ENCODE measurements around the gene OR4D11.
"Not testable (repeated sequence)": the region's sequence is repeated elsewhere in the genome, so short reads cannot be mapped to it uniquely, and the experiment has no call there.

Gene OR4D11

DNA sequence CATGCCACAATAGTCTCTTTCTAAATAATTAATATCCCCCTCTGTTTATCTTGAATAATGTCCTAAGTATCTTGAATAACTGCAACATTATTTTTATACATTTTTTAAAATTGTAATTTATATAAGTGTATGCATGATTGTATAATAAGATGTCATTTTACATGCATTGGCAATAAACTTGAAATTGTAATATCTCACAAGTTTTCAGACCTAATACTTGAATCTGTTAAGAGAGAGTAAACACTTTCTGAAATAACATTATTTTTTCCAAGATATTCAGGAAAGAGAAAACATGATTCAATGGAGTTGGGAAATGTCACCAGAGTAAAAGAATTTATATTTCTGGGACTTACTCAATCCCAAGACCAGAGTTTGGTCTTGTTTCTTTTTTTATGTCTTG, at the start of gene OR4D11:
Gene OR4D11 (plus strand): TSS at position 301 of the 400 bp plus-strand sequence. CDS start 0 bp downstream, at position 301.
- DNase-seq (ENCODE audit: low spot score): no peak

DNA sequence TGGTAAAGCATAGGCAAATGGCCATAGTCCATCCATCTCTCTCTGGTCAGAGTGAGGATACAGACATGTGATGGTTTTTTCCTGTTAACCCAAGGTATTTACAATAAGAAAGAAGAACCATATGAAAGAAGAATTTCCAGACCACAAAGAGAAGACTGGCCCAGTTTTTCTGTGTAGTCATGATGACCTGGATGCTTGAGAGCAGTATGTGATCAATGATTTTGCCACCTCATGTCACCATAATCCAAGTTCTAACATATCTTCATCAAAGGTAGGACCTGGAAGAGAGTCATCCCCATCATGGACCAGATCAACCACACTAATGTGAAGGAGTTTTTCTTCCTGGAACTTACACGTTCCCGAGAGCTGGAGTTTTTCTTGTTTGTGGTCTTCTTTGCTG, 46.7 kb upstream of the OR4D11 start, which contains the start of gene OR4D6:
Gene OR4D6 (plus strand): TSS at position 301 of the 400 bp plus-strand sequence. CDS start 0 bp downstream, at position 301.
- no peak for DNase-seq (ENCODE audit: low spot score)

DNA sequence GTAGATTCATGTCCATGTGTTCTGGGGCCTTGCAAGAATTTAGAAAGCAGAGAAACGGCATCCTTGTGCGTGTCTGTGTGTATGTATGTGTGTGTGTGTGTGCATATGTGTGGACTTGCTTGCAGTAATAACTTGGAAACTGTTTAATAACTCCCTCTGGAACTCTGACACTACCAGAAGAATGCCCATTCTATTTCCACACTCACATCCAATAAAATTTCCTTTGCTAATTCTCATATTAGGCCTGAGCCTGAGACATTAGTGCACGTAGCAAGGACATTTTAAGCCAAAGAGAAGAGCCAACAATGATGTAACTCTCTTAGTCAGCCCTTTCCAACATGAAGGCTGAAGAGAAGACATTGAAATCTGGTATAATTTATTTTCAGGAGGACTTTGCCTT, 43.5 kb upstream of the OR4D11 start:
- no peak for DNase-seq (ENCODE audit: low spot score)

DNA sequence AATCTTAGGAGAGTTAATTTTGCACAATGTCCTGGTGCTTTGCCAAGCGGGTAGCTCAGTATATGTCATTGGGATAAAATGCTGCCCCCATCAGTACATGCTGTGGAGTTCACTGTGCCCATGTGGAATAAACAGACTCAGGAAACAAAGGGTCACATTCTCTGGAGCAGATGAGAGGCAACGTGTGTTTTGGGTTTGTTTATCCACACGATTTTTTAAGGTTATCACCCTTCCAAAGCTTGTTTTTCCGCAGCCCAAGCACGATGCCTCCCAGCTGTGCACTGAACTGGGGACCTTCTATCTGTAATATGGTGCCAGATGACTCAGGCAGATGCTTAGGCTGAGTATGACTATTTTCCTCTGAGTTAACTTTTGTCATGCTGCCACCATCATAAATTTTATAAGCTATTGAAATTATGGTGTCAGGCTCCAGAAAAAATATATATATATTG, 40.2 kb upstream of the OR4D11 start:
- DNase-seq (ENCODE audit: low spot score): peak; percentile 18

DNA sequence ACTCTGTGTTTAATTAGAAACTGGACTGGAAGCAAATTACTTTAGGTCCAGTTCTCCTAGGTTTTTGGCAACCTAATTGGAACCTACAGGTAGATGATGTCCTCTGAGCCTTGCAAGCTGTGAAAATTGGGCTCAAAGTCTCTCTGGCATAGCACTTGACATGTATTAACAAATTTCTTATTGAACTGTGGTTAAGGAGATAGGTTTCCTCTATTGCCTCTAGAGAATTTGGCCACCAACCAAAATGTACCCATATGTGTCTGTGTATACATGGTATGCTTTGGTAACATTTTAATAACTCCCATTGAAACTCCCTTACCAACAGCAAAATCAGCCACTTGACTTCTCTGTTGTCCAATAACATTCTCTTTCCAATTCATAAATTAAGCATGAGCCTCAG, 30.4 kb upstream of the OR4D11 start, which contains the start of gene OR4D10:
Gene OR4D10 (plus strand): TSS at position 301 of the 400 bp plus-strand sequence. CDS start 4,115 bp downstream, outside the sequence.
- DNase-seq (ENCODE audit: low spot score): no peak

DNA sequence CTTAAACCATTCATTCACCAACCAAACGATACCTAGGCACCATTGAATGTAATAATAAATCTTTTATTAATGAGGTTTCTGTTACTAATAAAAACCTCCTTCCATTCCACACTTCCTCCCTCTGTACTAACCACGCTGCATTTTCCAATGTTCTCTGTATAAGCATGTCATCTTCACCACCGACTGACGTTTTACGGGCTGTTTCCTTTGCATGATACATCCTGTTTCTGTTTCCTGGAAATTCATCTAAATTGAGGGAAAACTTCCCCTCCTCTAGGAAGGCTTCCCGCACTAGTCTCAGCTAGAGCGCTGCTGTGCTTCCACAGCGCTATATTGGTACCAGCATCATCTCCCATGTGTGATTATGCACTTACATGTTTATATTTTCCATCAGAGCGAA, 28.2 kb upstream of the OR4D11 start:
- no peak for DNase-seq (ENCODE audit: low spot score)

DNA sequence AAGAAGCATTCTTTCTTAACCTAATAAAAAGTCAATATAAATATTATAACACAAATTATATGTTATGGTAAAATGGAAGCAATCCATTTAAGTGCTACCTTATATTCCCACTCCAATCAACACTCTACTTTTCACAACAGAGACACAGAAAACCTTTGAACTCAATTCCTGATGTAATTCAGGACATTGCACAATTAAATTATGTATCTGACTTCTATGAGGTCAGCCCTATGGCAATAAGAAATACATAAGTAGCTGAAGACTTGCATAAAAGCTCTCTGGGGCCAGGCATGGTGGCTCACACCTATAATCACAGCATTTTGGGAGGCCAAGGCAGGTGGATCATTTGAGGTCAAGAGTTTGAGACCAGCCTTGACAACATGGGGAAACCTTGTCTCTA, 23.5 kb upstream of the OR4D11 start:
- DNase-seq (ENCODE audit: low spot score): no peak

DNA sequence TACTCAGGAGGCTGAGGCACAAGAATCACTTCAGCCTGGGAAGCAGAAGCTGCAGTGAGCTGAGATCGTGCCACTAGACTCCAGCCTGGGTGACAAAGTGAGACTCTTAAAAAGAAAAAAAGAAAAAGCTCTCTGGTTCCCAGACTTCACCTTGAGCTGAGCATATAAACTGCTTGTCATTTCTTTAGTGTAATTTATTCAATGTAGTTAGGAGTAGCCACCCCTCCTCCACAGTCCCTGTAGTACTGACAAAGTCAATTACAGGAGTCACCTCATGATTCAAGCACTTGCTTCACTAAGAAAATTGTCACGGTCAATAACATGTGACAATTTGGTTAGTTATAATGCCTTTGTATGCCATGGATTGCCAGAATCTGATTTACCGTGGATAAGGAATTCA, 23.0 kb upstream of the OR4D11 start:
- no peak for DNase-seq (ENCODE audit: low spot score)

DNA sequence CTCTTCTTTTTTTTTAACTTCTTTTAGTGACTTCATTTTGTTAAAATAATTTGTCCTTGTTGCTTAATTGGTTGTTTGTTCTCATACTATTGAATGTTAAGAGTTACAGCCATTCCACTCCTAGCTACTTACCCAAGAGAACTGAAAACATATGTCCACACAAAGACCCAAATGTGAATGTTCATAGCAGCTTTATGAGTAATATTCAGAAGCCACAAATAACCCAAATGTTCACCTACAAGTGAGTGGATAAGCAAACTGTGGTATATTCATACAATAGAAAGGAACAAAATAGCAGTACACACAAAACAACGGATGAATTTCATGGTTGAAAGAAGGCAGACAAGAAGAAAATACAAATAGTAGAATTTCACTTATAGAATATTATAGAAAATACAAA, 1.4 kb upstream of the OR4D11 start:
- no peak for DNase-seq (ENCODE audit: low spot score)

DNA sequence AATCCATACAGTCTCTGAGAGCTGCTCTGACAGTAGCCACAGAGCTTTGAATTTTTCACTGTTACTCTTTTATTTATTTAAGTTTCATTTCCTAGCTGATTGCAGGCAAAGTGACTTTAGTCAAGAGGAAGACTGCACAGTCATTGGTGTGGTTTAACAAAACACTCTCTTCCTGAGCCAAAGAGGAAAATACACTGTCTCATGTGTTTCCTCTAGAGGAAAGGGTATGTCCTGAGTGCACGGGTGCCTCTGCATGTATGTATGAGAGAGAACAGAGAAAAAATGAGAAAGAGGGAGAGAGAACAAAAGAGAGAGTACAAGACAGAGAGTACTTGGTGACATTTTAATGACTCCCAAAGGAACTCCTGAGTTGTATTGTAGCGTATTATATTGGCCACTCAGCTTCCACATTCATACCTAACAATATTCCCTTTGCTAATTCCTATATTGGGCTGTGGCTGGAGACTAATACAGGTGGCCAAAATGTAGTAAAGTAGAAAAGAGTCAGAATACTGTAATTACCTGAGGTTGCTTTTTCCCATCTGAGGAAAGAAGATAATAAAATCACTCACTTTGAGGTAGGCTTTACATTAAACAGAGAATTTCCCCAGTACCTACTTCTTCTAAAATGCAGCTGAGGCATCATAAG, 7.7 kb downstream of the OR4D11 start, which contains the start of gene OR4D9:
Gene OR4D9 (plus strand): TSS at position 599 of the 649 bp plus-strand sequence. CDS start 3,374 bp downstream, outside the sequence.
- no peak for DNase-seq (ENCODE audit: low spot score)

DNA sequence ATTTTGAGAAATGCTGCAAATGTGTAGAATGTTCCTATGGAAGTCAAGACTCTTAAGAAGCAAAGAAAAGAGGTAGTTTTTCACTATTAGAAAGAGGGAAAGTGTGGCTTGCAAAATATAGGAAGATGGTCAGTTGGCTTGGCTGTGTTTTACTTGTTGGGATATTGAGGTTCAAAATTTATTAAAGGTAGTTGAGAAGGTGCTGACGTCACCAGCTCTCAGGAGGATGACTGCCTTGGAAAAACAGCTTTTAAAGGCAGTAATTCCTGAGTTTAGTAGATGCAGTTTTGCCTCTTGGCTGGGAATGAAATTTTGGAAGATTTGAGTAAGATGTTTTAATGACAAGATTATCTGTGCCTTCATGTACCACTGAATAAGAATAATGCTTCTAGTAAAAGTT, 8.3 kb downstream of the OR4D11 start:
- DNase-seq (ENCODE audit: low spot score): no peak

DNA sequence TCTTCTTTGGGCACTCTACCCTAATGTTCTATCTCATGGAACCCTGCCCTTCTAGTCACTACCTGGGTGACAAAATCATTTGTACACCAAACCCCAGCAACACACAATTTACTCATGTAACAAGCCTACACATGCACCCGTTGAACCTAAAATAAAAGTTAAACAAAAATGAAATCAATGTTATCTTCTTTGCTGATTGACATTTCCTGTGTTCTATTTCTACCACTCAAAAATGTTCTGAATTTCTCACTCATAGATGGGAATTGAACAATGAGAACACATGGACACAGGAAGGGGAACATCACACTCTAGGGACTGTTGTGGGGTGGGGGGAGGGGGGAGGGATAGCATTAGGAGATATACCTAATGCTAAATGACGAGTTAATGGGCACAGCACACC, 16.8 kb downstream of the OR4D11 start:
- DNase-seq (ENCODE audit: low spot score): not testable (repeated sequence)

DNA sequence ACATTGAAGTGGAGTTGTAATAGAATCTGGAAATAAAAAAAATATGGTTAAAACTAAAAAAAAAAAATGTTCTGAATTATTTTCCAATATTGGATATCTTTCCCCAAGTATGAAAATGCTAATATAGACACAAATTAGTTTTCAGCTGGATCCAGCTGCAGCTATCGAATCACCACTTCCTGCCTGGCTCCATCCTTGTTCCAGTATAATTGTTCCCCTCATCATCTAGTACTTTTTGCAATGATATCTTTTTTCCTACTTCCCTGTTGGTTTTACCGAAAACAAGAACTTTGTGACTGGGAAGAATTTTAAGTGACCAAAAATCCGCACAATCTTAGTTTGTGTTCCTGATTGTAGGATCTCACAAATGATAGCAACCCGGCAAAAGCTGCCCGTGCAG, 17.4 kb downstream of the OR4D11 start:
- no peak for DNase-seq (ENCODE audit: low spot score)

DNA sequence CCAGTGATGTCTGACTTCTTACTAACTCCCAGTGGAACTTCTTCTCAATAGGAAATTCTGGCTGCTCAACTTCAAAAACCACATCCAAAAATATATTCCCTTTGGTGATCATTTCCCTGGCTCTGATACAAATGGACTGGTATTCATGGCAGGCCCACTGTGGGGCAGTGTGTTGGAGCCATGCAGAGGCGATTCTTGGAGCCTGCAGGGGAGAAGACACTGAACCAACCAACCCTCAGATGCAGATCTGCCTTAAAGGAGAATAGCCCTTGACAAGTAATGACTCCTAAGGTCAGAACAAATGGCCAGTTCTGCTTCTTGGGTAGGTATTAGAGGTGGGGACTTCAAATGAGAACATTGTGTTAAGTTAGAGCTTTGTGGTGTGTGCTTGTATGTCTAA, 20.2 kb downstream of the OR4D11 start:
- DNase-seq (ENCODE audit: low spot score): peak; percentile 31

DNA sequence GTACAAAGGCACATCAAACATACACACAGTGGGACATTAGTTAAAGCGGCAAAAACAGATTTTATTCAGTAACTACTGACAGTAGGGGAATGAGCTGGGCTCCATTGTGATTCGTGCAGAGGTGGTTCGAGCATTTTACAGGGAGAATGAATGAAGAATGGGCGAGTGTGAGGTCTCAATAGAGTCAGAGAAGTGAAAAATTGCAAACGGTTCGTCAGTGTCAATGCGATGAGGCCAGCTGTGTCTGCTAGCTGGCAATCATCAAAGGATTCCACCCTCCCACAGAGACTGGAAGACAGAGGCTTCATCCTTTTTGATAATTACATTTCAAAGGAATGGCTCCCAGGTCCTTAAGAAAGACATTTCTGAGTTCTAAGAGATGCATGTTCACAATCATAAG, 25.3 kb downstream of the OR4D11 start:
- DNase-seq (ENCODE audit: low spot score): no peak

DNA sequence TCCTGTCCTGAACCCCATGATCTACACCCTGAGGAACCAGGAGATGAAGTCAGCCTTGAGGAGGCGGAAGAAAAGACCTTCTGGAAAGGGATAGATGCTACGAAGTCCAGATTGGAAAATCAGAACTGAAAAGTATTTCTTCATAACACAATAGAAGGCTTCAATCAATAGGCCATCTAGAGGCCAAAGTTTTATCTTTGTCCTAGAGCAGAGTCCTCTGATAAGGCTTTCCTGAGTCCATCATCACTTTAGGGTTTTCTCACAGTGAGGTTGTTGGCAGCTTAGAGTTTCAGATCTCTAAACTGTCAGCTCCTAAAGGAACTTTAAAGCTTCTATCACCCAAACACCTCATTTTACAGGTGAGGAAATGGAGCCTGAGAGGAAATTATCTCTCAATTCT, 29.2 kb downstream of the OR4D11 start:
- DNase-seq (ENCODE audit: low spot score): no peak

DNA sequence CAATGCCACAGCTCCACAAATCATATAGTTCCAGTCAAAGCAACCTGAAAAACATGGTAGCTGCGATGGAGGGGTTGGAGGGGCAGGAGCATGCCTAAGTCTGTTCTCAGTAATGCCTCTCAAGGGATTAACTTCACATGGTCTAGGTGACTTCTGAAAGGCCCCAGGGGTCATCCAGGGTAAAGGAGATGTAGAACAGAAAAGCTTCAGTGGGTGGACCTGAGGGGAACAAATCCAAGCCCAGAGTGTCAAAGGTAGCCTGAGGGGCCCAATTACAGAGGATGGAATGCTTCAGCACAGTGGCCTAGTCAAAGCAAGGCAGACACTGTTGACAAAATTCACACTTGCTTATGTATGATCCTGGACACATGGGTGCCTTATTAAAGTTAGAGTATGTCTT, 31.3 kb downstream of the OR4D11 start:
- no peak for DNase-seq (ENCODE audit: low spot score)

DNA sequence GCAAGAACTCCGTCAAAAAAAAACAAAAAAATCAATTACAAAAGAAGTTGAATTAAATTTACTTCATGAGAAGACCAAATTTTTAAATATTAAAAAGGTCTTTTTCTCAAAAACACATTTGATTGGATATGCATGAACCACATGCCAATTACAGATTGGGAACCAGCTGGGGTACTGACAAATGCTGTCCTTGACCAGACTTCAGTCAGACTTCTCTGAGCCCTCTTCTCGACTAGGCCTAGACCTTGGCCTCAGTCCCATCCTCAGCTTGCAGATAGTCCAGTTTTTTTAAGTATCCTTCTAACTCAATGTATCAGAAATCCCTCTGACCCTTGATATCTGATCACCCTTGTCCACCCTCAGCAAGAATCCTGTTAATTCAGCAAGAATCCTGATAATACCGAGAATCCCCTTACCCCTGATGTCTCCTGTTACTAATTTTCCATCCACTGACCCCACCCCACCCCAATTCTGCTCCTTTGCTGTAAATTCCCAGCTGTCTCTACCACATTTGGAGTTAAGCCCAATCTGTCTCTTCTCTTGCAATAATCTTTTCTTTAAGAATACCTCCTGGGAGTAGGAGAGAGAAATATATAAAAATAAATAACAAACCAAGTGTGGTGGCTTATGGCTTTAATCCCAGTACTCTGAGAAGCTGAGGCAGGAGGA, 38.9 kb downstream of the OR4D11 start:
- DNase-seq (ENCODE audit: low spot score): no peak

DNA sequence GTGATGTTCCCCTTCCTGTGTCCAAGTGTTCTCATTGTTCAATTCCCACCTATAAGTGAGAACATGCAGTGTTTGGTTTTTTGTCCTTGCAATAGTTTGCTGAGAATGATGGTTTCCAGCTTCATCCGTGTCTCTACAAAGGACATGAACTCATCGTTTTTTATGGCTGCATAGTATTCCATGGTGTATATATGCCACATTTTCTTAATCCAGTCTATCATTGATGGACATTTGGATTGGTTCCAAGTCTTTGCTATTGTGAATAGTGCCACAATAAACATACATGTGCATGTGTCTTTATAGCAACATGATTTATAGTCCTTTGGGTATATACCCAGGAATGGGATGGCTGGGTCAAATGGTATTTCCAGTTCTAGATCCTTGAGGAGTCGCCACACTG, 40.3 kb downstream of the OR4D11 start:
- DNase-seq (ENCODE audit: low spot score): not testable (repeated sequence)

DNA sequence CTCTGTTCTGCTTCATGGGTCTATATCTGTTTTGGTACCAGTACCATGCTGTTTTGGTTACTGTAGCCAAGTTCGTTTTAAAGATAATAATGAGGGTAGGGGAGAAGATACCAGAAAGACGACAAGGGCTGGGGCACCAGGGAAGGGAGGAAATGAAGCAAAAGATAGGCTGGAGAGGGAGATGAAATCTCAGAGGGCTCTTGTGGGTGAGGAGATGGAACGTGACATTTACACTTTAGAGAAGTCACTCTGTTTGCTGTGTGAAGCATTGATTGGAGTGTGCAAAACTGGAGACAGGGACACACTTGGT, 41.4 kb downstream of the OR4D11 start:
- DNase-seq (ENCODE audit: low spot score): no peak

DNA sequence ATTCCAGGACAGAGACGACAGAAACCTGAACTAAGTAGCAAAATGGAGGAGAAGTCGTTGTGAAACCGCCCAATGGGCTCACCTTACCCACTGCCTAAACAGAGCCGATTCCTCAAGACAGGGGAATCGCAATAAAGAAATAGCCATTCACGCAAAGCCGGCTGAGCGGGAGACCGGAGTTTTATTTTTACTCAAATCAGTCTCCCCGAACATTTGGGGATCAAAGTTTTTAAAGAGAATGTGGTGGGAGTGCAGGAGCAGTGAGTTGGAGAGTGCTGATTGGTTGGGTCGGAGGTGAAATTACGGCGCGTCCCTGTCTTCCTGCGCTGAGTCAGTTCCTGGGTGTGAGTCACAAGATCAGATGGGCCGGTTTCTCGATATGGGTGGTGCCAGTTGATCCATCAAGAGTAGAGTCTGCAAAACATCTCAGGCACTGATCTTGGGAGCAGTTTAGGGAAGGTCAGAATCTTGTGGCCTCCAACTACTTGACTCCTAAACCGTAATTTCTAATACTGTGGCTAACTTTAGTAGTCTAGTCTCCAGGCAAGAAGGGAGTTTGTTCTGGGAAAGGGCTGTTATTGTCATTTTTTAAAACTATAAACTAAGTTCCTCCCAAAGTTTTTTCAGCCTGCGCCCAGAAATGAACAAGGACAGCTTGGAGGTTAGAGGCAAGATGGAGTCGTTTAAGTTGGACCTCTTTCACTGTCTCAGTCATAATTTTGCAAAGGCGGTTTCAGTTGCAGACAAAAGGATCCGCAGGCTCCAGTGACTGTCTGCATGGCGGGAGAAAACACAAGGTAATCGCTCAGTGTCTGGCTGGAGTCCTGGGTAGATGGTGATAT, 42.0 kb downstream of the OR4D11 start:
- no peak for DNase-seq (ENCODE audit: low spot score)

DNA sequence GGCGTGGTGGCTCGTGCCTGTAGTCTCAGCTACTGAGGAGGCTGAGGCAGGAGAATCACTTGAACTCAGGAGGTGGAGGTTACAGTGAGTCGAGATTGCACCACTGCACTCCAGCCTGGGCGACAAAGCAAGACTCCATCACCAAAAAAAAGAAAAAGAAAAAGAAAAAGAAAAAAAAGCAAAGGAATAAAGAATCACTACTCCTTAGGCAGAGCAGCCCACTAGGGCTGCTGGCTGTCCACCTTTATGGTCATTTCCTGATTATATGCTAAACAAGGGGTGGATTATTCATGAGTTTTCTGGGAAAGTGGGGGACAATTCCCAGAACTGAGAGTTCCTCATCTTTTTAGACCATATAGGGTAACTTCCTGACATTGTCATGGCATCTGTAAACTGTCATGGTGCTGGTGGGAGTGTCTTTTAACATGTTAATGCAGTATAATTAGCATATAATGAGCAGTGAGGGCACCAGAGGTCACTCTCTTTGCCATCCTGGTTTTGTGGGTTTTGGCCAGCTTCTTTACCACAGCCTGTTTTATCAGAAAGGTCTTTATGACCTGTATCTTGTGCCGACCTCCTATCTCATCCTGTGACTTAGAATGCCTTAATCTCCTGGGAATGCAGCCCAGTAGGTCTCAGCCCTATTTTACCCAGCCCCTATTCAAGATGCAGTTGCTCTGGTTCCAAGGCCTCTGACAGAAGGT, 44.4 kb downstream of the OR4D11 start:
- not testable (repeated sequence) for DNase-seq (ENCODE audit: low spot score)

Measured in iPS-NIHi11 (cell line).